Hepatocyte (in vitro differentiated cells): ENCODE data around the gene SLC66A1. TPM values are rescaled to one million over a fixed set of nuclear protein-coding genes. Genes with fewer than 3 reads are reported as not detected.

Experiments used
- DNase-seq: peaks from one replicate; pipeline ENCODE4 v3.0.0-alpha.2; 2016; ENCODE audit warnings: low spot score
- H2AFZ ChIP-seq: fragments of 200-600 bp; sonication (generic); 2 replicates; pipeline ENCODE4 v1.6.0; 2016; ENCODE audit warnings: antibody characterized with exemption, mild to moderate bottlenecking
- H3K27ac ChIP-seq: fragments of 200-600 bp; sonication (generic); 2 replicates; pipeline ENCODE4 v1.5.1; 2016; ENCODE audit warnings: mild to moderate bottlenecking
- H3K27me3 ChIP-seq: fragments of 200-600 bp; sonication (generic); 2 replicates; pipeline ENCODE4 v1.6.1; 2016
- H3K36me3 ChIP-seq: fragments of 200-600 bp; sonication (generic); replicated peaks from 2 replicates; pipeline ENCODE4 v1.5.1; 2016; ENCODE audit warnings: low read depth; ENCODE audit not compliant: insufficient read depth
- H3K4me1 ChIP-seq: fragments of 200-600 bp; sonication (generic); 2 replicates; pipeline ENCODE4 v1.5.1; 2016; ENCODE audit warnings: mild to moderate bottlenecking, moderate library complexity; ENCODE audit not compliant: insufficient read depth
- H3K4me2 ChIP-seq: fragments of 200-600 bp; sonication (generic); 2 replicates; pipeline ENCODE4 v1.6.0; 2016
- H3K4me3 ChIP-seq: fragments of 200-600 bp; sonication (generic); 2 replicates; pipeline ENCODE4 v1.5.1; 2016; ENCODE audit warnings: mild to moderate bottlenecking
- H3K79me2 ChIP-seq: fragments of 200-600 bp; sonication (generic); 2 replicates; pipeline ENCODE4 v1.6.0; 2017; ENCODE audit warnings: mild to moderate bottlenecking
- H3K9me2 ChIP-seq: fragments of 200-600 bp; sonication (generic); replicated peaks from 2 replicates; pipeline ENCODE4 v1.6.0; 2017; ENCODE audit warnings: mild to moderate bottlenecking; ENCODE audit not compliant: insufficient read depth
- H3K9me3 ChIP-seq: fragments of 200-600 bp; sonication (generic); 2 replicates; pipeline ENCODE4 v1.5.1; 2016; ENCODE audit warnings: low read depth, mild to moderate bottlenecking
- H4K20me1 ChIP-seq: fragments of 200-600 bp; sonication (generic); 2 replicates; pipeline ENCODE4 v1.6.0; 2016; ENCODE audit warnings: mild to moderate bottlenecking; ENCODE audit not compliant: insufficient read depth, poor library complexity, severe bottlenecking
- CTCF ChIP-seq: fragments of 200-600 bp; sonication (generic); IDR thresholded peaks from 2 replicates; pipeline ENCODE4 v1.5.1; 2016; ENCODE audit warnings: antibody characterized with exemption, mild to moderate bottlenecking; ENCODE audit not compliant: poor library complexity
- EZH2 ChIP-seq: fragments of 200-600 bp; sonication (generic); IDR thresholded peaks from 2 replicates; pipeline ENCODE4 v1.6.1; 2016; ENCODE audit warnings: antibody characterized with exemption, mild to moderate bottlenecking, borderline replicate concordance
- EZH2phosphoT487 ChIP-seq: fragments of 200-600 bp; sonication (generic); IDR thresholded peaks from one replicate; pipeline ENCODE4 v1.6.1; 2018; ENCODE audit warnings: antibody characterized with exemption, mild to moderate bottlenecking, low read depth, moderate library complexity; ENCODE audit not compliant: unreplicated experiment, severe bottlenecking
- WGBS: methylation state at CpG from one replicate; pipeline ENCODE4 v1.1.6; 2016; ENCODE audit warnings: low lambda C conversion rate; ENCODE audit errors: missing lambda C conversion rate; 5-methylcytosine and 5-hydroxymethylcytosine counted together
- polyA plus RNA-seq: library from polyadenylated mRNA; unstranded; fragments of >200 nt; fragmentation: Nextera tagmentation; extraction: Ambion mirVana; gene quantifications from 2 replicates; pipeline ENCODE4 v1.2.1, GENCODE V29; 2016
- total RNA-seq: library from RNA; depleted of rRNA; stranded (reverse); fragments of >200 nt; gene quantifications from 2 replicates; pipeline ENCODE4 v1.2.3, GENCODE V29; 2014

SLC66A1 gene
- total and polyA plus RNA-seq, 2 experiments from 2014 or later: 28.2 to 39.6 TPM

GRCh38 chr1:19327301-19327700 lies 15.2 kb downstream of the SLC66A1 start:
- Histone ChIP-seq H3K4me3 (no peak overlapping the region), H3K27me3 (no peaks in the 10 kb centered on the region), H3K9me2 (no peaks in the 10 kb centered on the region), H3K4me2 (no peak overlapping the region), H2AFZ (no peak overlapping the region), H4K20me1 (no peaks in the 10 kb centered on the region), H3K27ac (no peak overlapping the region), H3K79me2 (no peaks in the 10 kb centered on the region), H3K9me3 (no peaks in the 10 kb centered on the region), H3K4me1 (no peaks in the 10 kb centered on the region), H3K36me3 (no peaks in the 10 kb centered on the region)
- no peak for TF ChIP-seq EZH2
- no peak for TF ChIP-seq EZH2phosphoT487
- no peak for TF ChIP-seq CTCF
- DNase-seq: no peak
- WGBS: 97% methylated on average over 11 of the region's 16 CpGs

- Histone ChIP-seq H2AFZ (no peak overlapping the region), H3K9me2 (no peaks in the 10 kb centered on the region), H3K79me2 (no peaks in the 10 kb centered on the region), H3K4me3 (no peak overlapping the region), H3K9me3 (no peaks in the 10 kb centered on the region), H3K27me3 (no peaks in the 10 kb centered on the region), H3K4me1 (no peaks in the 10 kb centered on the region), H3K27ac (no peak overlapping the region), H3K4me2 (no peak overlapping the region), H4K20me1 (no peaks in the 10 kb centered on the region), H3K36me3 (no peaks in the 10 kb centered on the region)
- no peak for TF ChIP-seq EZH2phosphoT487
- TF ChIP-seq CTCF: no peak
- no peak for TF ChIP-seq EZH2
- WGBS: 85% methylated on average over 9 of the region's 9 CpGs
- no peak for DNase-seq
Measured at GRCh38 chr1:19327736-19328135, 15.6 kb downstream of the SLC66A1 start.

GRCh38 chr1:19328486-19328885 lies 16.4 kb downstream of the SLC66A1 start:
- no peak overlapping the region for H3K4me3 ChIP-seq
- H3K27ac ChIP-seq: no peak overlapping the region
- no peaks in the 10 kb centered on the region for H3K27me3 ChIP-seq
- no peak for DNase-seq
- WGBS: 95% methylated on average over 18 of the region's 18 CpGs
- no peaks in the 10 kb centered on the region for H3K79me2 ChIP-seq
- H3K4me1 ChIP-seq: no peaks in the 10 kb centered on the region
- H4K20me1 ChIP-seq: no peaks in the 10 kb centered on the region
- no peaks in the 10 kb centered on the region for H3K9me2 ChIP-seq
- H3K36me3 ChIP-seq: no peaks in the 10 kb centered on the region
- H3K4me2 ChIP-seq: no peak overlapping the region
- H2AFZ ChIP-seq: no peak overlapping the region
- H3K9me3 ChIP-seq: no peaks in the 10 kb centered on the region
- TF ChIP-seq EZH2phosphoT487: no peak
- no peak for TF ChIP-seq EZH2
- no peak for TF ChIP-seq CTCF

- 91% methylated on average over 13 of the region's 13 CpGs for WGBS
- H4K20me1 ChIP-seq: no peaks in the 10 kb centered on the region
Measured at GRCh38 chr1:19329188-19329587, 17.1 kb downstream of the SLC66A1 start.

More at GRCh38 chr1:19329188-19329587, 17.1 kb downstream of the SLC66A1 start:
- no peaks in the 10 kb centered on the region for H3K4me1 ChIP-seq
- TF ChIP-seq CTCF (no peak), EZH2phosphoT487 (no peak), EZH2 (no peak)
- H3K36me3 ChIP-seq: no peaks in the 10 kb centered on the region
- H3K27ac ChIP-seq: no peak overlapping the region
- H3K4me2 ChIP-seq: no peak overlapping the region
- no peaks in the 10 kb centered on the region for H3K9me3 ChIP-seq
- H3K9me2 ChIP-seq: no peaks in the 10 kb centered on the region
- no peak for DNase-seq
- H3K4me3 ChIP-seq: no peak overlapping the region
- no peaks in the 10 kb centered on the region for H3K79me2 ChIP-seq
- no peaks in the 10 kb centered on the region for H3K27me3 ChIP-seq
- no peak overlapping the region for H2AFZ ChIP-seq
